Suprapubic skin (tissue), 3 donors: ENCODE measurements around the gene CSMD2.

Experiments
- EP300 ChIP-seq: sonication (generic); formaldehyde crosslinking; IDR thresholded peaks from one replicate; pipeline ENCODE4 v1.6.1; 2017; ENCODE audit warnings: antibody characterized with exemption
- TF ChIP-seq, protein P1 (sequence below), 2 donors: fragments of 200-600 bp in 1 of 2; fragments of 450-650 bp in 1 of 2; sonication (generic) in 1 of 2; IDR thresholded peaks; one replicate each; pipeline ENCODE4 v1.5.1; 2016 to 2019; ENCODE audit warnings: antibody characterized with exemption in 2 of 2, mild to moderate bottlenecking in 1 of 2, moderate library complexity in 1 of 2

DNA sequence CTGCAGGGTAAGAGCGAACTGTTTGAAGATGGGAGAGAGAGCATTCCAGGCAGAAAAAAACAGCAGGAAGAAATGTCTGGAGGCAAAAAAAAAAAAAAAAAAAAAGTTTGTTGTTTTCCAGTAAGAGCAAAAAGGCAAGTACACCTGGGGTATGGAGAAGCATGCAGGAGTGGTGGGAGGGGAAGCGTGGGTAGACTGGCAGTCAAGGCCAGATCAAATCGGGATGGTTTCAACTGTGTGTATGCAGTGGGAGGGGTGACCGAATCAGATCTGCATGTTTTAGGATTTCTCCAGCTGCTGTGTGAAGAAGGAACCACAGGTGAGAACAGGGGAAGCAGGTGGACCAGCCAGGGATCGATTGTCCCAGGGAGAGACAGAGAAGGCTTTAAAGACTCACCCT, 34.7 kb downstream of the CSMD2 start:
- TF ChIP-seq, protein P1, sequence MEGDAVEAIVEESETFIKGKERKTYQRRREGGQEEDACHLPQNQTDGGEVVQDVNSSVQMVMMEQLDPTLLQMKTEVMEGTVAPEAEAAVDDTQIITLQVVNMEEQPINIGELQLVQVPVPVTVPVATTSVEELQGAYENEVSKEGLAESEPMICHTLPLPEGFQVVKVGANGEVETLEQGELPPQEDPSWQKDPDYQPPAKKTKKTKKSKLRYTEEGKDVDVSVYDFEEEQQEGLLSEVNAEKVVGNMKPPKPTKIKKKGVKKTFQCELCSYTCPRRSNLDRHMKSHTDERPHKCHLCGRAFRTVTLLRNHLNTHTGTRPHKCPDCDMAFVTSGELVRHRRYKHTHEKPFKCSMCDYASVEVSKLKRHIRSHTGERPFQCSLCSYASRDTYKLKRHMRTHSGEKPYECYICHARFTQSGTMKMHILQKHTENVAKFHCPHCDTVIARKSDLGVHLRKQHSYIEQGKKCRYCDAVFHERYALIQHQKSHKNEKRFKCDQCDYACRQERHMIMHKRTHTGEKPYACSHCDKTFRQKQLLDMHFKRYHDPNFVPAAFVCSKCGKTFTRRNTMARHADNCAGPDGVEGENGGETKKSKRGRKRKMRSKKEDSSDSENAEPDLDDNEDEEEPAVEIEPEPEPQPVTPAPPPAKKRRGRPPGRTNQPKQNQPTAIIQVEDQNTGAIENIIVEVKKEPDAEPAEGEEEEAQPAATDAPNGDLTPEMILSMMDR (IDR thresholded peaks at IDR 0.05) = no peak
- no peak for TF ChIP-seq EP300
